CD4-positive, alpha-beta T cell treated with Interferon alpha-2 for 1 hour (primary cell): ENCODE data around the gene TSPAN11.

Experiments
- DNase-seq, 2 donors: peaks; one replicate each; pipeline ENCODE4 v3.0.0-alpha.2; 2020 to 2022

Gene TSPAN11

GRCh38 chr12:30962047-30962446 is 35.5 kb downstream of the TSPAN11 start:
- DNase-seq, result no peak

DNA sequence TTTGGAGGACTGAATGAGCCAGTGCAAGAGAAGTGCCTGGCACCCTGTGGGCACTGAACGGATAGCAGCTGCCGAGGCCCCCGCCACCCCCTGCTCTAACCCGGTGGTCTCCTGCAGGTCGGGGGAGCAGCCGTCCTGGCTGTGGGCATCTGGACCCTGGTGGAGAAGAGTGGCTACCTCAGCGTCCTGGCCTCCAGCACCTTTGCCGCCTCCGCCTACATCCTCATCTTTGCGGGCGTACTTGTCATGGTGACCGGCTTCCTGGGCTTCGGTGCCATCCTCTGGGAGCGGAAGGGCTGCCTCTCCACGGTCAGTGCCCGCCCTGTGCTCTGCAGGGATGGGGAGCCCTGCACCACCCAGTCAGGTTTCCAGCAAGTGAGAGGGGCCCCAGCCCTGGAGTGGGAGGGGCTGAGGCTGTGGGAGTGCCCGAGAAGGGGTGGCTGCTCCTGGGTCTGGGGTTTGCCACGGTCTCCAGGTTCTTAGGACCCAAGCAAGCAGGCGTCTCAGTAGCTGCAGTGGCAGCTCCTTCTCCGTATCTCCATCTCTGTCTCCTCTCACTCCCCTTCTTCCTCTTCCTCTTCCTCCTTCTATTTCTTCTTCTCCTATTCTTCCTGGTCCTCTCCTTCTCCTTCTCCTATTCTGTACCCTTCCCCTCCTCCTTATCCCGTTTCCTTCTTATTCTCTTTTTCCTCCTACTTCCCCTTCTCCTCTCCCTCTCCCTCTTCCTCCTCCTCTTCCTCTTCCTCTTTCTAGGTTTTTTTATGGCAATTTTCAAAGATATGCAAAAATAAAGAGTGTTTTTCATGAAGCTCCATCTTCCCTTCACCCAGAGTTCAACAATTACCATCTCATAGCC is 37.4 kb downstream of the TSPAN11 start:
- DNase-seq, result no peak

DNA sequence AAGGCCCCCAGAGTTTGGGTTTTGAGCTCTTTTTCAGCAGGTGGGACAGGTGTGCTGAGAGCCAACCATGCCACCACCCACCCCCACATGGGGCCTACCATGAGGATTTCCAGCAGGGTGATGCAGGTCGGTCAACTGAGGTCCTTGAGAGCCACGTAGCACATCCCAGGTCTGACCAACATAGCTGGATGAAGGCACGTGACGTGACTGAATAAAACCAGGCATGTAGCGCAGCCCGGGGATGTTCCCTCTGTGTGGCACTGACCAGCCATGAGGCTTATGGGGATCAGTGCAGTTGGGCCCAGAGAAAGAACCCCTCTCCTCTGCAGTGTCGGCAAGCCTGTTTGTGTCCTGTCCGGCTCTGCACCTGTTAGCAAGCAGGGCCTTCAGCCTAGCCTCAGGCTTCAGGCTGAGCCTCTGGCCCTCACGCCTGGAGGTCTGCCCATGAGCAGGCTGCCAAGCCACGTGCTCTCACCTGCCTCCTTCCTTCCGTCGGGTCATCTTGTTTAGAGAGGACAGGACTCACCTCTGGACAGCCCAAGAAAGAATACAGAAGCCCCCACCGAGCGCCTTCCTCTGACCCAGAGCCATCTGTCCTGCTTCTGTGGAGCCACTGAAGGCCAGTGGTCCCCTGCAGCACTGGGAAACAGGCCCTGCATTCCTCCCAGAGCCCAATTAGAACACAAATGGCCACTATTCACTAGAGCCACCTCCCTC is 38.5 kb downstream of the TSPAN11 start:
- DNase-seq, result no peak

DNA sequence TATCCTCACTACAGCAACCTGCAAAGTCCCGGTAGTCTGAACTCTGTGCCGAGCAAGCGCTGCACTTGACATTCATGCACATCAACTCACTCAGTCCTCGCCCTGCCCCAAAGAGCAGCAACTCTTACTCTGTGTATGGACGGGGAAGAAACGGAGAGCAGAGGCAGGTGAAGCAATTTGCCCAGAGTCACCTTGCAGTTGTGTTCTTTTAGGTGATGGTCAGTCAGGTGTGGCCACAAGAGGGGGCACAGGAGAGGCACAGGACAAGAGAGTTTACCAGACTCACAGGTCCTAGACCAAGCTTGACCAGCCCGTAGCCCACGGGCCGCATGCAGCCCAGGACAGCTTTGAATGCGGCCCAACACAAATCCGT is 39.1 kb downstream of the TSPAN11 start:
- DNase-seq, result no peak

DNA sequence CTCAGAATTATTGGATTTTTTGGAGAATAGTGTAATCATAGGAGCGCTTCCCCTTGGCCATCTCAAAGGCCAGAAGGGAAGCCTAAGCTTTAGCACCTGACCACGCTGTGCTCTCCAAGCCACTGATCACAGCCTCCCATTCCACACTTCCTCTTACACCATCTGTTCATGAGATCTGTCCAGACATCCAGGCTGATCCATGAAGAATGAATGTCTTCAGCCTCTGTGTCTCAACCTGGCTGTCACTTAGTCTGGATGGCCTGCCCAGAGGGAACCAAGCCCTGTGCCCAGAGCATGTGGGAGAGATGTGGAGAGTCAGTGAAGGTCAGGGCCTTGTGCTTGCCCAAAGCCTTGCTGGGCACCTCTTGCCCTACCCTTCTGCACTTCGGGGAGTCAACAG is 40.5 kb downstream of the TSPAN11 start:
- DNase-seq, result no peak

- DNase-seq, result no peak
Observed at GRCh38 chr12:30968211-30968610, 41.7 kb downstream of the TSPAN11 start.

GRCh38 chr12:30969006-30969405 is 42.5 kb downstream of the TSPAN11 start:
- DNase-seq, result no peak

GRCh38 chr12:30969606-30970395 is 43.3 kb downstream of the TSPAN11 start:
- DNase-seq, result no peak

- no peak for DNase-seq
Observed at GRCh38 chr12:30970559-30971197, 44.1 kb downstream of the TSPAN11 start.

DNA sequence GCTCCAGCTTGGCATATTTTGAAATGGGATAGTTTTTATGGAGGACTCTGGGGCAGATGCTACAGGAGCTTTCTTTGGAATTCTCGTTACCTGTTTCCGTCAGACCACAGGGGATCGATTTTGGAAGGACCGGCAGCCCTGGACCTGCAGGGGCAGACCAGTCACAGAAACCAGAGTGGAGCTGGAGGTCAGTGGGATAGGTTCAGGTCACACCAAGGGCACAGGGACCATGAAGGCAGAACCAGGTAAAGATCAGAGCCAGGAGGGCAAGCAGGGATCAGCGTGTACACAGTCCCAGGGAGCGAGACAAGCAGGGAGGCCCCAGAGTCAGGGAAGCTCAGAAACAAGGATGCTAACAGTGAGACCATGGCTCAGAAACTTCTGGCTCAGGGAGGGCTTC is 45.5 kb downstream of the TSPAN11 start:
- DNase-seq, result no peak

DNA sequence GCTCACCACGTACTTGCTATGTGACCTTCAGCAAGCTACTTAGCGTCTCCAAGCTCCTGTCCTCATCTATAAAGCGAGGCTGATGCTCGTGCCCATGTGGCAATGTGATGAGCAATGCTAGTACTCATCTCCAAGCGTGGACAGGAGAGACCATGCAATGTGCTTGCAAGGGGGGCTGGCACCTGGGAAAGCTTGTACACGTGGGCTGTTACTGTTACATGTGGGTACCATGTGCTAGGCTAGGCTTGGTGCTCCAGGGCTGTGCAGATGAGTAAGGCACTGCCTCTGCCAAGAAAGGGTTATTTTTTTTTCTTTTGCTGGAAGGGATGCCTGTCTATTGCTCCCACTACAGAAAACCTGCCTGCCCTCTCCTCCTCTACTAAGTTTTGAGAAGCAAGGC is 46.6 kb downstream of the TSPAN11 start:
- no peak for DNase-seq

DNA sequence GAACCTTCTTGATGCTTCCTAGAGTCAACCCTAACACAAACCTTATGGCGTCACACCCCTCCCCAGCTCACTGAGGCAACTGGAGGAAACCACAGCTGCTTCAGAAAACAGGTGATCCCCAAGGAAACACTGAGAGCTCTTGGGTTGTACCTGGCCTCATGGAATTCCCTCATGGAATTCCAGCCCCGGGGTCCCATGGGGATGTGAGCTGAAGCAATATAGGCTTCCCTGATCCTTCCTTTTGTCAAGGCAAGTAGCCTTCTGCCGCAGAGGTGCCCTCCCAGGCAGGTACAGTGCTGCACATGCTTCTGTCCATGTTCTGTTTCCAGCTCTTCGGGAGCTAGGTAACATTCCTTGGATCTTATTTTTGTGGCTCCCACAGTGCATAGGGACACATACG is 47.3 kb downstream of the TSPAN11 start:
- DNase-seq, result no peak

- no peak for DNase-seq
Observed at GRCh38 chr12:30974746-30975500, 48.4 kb downstream of the TSPAN11 start.

- DNase-seq, result no peak
Observed at GRCh38 chr12:30975581-30975980, 49.0 kb downstream of the TSPAN11 start.

GRCh38 chr12:30976206-30976605 is 49.7 kb downstream of the TSPAN11 start:
- no peak for DNase-seq

- no peak for DNase-seq
Observed at GRCh38 chr12:30977124-30977523, 50.6 kb downstream of the TSPAN11 start.

- DNase-seq, result no peak
Observed at GRCh38 chr12:30977537-30978349, 51.2 kb downstream of the TSPAN11 start.

GRCh38 chr12:30978639-30979038 is 52.1 kb downstream of the TSPAN11 start:
- DNase-seq, result no peak

- no peak for DNase-seq
Observed at GRCh38 chr12:30979371-30980259, 53.1 kb downstream of the TSPAN11 start.

GRCh38 chr12:30980955-30981662 is 54.6 kb downstream of the TSPAN11 start:
- no peak for DNase-seq
